HepG2 (cell line): ENCODE measurements around the gene PMVK. TPM values are rescaled to one million over a fixed set of nuclear protein-coding genes. Genes with fewer than 3 reads are reported as not detected.

Experiments
- ADNP ChIP-seq: sonication (generic); formaldehyde crosslinking; IDR thresholded peaks from 2 replicates; pipeline ENCODE4 v1.4.0; 2020; ENCODE audit warnings: missing genetic modification reagents
- CCAR2 ChIP-seq: fragments of 200-400 bp; formaldehyde crosslinking; optimal IDR thresholded peaks from 2 replicates; pipeline ENCODE3; 2018; ENCODE audit warnings: low read depth, mild to moderate bottlenecking, low read length, moderate library complexity
- HDAC2 ChIP-seq: sonication (generic); formaldehyde crosslinking; IDR thresholded peaks from 2 replicates; pipeline ENCODE4 v1.4.0; 2020; ENCODE audit warnings: missing genetic modification reagents
- HNF4G ChIP-seq, 2 experiments: sonication (generic) in 1 of 2; formaldehyde crosslinking in 1 of 2; IDR thresholded peaks; 2 replicates each; pipeline versions ENCODE4 v1.4.0 to v1.6.1; 2011 to 2020; ENCODE audit warnings: borderline replicate concordance in 2 of 2, low read depth in 2 of 2, mild to moderate bottlenecking in 2 of 2, low read length in 1 of 2, missing genetic modification reagents in 1 of 2, moderate library complexity in 1 of 2
- HNRNPUL1 ChIP-seq: fragments of 200-400 bp; formaldehyde crosslinking; IDR thresholded peaks from 2 replicates; pipeline ENCODE4 v1.6.1; 2017; ENCODE audit warnings: low read depth, mild to moderate bottlenecking, low read length, moderate library complexity
- HOXA7 ChIP-seq: sonication (generic); formaldehyde crosslinking; IDR thresholded peaks from 2 replicates; pipeline ENCODE4 v1.8.1; 2022; ENCODE audit warnings: mild to moderate bottlenecking, missing genetic modification reagents, moderate library complexity
- KDM3A ChIP-seq: IDR thresholded peaks from 2 replicates; pipeline ENCODE4 v1.6.1; 2018; ENCODE audit warnings: low read depth, missing compliant biosample characterization
- MBD4 ChIP-seq: IDR thresholded peaks from 2 replicates; pipeline ENCODE4 v1.6.1; 2012; ENCODE audit warnings: low read length, inconsistent platforms, borderline replicate concordance
- NONO ChIP-seq, 2 experiments: fragments of 450-650 bp in 1 of 2; sonication (generic) in 1 of 2; formaldehyde crosslinking in 1 of 2; IDR thresholded peaks in 1 of 2; conservative IDR thresholded peaks in 1 of 2; 2 replicates each; pipeline versions ENCODE4 v1.6.1 to v1.8.0; 2017 to 2022; ENCODE audit warnings: mild to moderate bottlenecking in 1 of 2, missing genetic modification reagents in 1 of 2, moderate library complexity in 1 of 2
- ONECUT2 ChIP-seq: sonication (generic); formaldehyde crosslinking; IDR thresholded peaks from 2 replicates; pipeline ENCODE4 v1.4.0; 2020; ENCODE audit warnings: missing genetic modification reagents
- SIN3A ChIP-seq: IDR thresholded peaks from 2 replicates; pipeline ENCODE4 v1.6.1; 2011; ENCODE audit warnings: low read depth, mild to moderate bottlenecking, control low read depth, low read length, borderline replicate concordance
- SPEN ChIP-seq: sonication (generic); formaldehyde crosslinking; IDR thresholded peaks from 2 replicates; pipeline ENCODE4 v1.5.1; 2020; ENCODE audit warnings: low read depth, mild to moderate bottlenecking, missing genetic modification reagents
- YY1 ChIP-seq: IDR thresholded peaks from 2 replicates; pipeline ENCODE4 v1.6.1; 2011; ENCODE audit warnings: low read length, low read depth, moderate library complexity, mild to moderate bottlenecking; ENCODE audit not compliant: insufficient read depth, insufficient replicate concordance
- ZNF12 ChIP-seq: sonication (generic); formaldehyde crosslinking; IDR thresholded peaks from 2 replicates; pipeline ENCODE4 v1.5.0; 2020; ENCODE audit warnings: missing genetic modification reagents
- ZNF235 ChIP-seq: sonication (generic); formaldehyde crosslinking; IDR thresholded peaks from 2 replicates; pipeline ENCODE4 v1.8.1; 2023; ENCODE audit warnings: mild to moderate bottlenecking, missing genetic modification reagents, borderline replicate concordance
- ZNF251 ChIP-seq: sonication (generic); formaldehyde crosslinking; IDR thresholded peaks from 2 replicates; pipeline ENCODE4 v1.9.0; 2021; ENCODE audit warnings: mild to moderate bottlenecking, missing genetic modification reagents
- ZNF44 ChIP-seq: sonication (generic); formaldehyde crosslinking; IDR thresholded peaks from 2 replicates; pipeline ENCODE4 v1.5.1; 2020; ENCODE audit warnings: mild to moderate bottlenecking, missing genetic modification reagents
- ZNF619 ChIP-seq: sonication (generic); formaldehyde crosslinking; IDR thresholded peaks from 2 replicates; pipeline ENCODE4 v1.4.0; 2020; ENCODE audit warnings: mild to moderate bottlenecking, missing genetic modification reagents
- ZNF792 ChIP-seq: IDR thresholded peaks from 2 replicates; pipeline ENCODE4 v1.6.1; 2016
- ZSCAN22 ChIP-seq: sonication (generic); formaldehyde crosslinking; IDR thresholded peaks from 2 replicates; pipeline ENCODE4 v1.4.0; 2020; ENCODE audit warnings: mild to moderate bottlenecking, missing genetic modification reagents
- polyA plus RNA-seq, 8 experiments: library from polyadenylated mRNA; depleted of rRNA in 3 of 8; stranded (reverse) in 7 of 8; unstranded in 1 of 8; fragments of >200 nt; fragmentation: Illumina TruSeq in 4 of 8; extraction: Trizol in 4 of 8; gene quantifications; 2 replicates each; pipeline versions ENCODE4 v1.2.1 to v1.2.3, GENCODE V29; 2011 to 2016; ENCODE audit warnings: low read depth in 4 of 8, missing spikeins in 1 of 8, mixed read lengths in 1 of 8; ENCODE audit not compliant: insufficient read depth in 1 of 8
- total RNA-seq, 5 experiments: library from RNA; depleted of rRNA; stranded (reverse); fragments of >200 nt; fragmentation: Illumina TruSeq; extraction: Trizol; gene quantifications; 2 replicates each; pipeline ENCODE4 v1.2.3, GENCODE V29; 2016; ENCODE audit warnings: low read depth in 1 of 5
- TF ChIP-seq, protein P1 (sequence below), 2 experiments: sonication (generic) in 1 of 2; formaldehyde crosslinking in 1 of 2; IDR thresholded peaks; 2 replicates each; pipeline versions ENCODE4 v1.4.0 to v1.6.1; 2018 to 2020; ENCODE audit warnings: missing genetic modification reagents in 2 of 2, borderline replicate concordance in 1 of 2, low read depth in 1 of 2, mild to moderate bottlenecking in 1 of 2, missing biosample characterization in 1 of 2
- TF ChIP-seq, protein P2 (sequence below): sonication (generic); formaldehyde crosslinking; IDR thresholded peaks from 2 replicates; pipeline ENCODE4 v1.4.0; 2020; ENCODE audit warnings: mild to moderate bottlenecking, missing genetic modification reagents
- TF ChIP-seq, protein P3 (sequence below): sonication (generic); formaldehyde crosslinking; IDR thresholded peaks from 2 replicates; pipeline ENCODE4 v1.4.0; 2020; ENCODE audit warnings: missing genetic modification reagents
- TF ChIP-seq, protein P4 (sequence below): sonication (generic); formaldehyde crosslinking; IDR thresholded peaks from 2 replicates; pipeline ENCODE4 v1.8.1; 2023; ENCODE audit warnings: mild to moderate bottlenecking, missing genetic modification reagents
- TF ChIP-seq, protein P5 (sequence below): sonication (generic); formaldehyde crosslinking; IDR thresholded peaks from 2 replicates; pipeline ENCODE4 v1.4.0; 2020; ENCODE audit warnings: mild to moderate bottlenecking, missing genetic modification reagents

The PMVK gene
- total and polyA plus RNA-seq, 2 of the 13 experiments (the other 11 are each of a cell fraction or from before 2014, with no cell fraction given): 3.9 to 12.6 TPM

DNA sequence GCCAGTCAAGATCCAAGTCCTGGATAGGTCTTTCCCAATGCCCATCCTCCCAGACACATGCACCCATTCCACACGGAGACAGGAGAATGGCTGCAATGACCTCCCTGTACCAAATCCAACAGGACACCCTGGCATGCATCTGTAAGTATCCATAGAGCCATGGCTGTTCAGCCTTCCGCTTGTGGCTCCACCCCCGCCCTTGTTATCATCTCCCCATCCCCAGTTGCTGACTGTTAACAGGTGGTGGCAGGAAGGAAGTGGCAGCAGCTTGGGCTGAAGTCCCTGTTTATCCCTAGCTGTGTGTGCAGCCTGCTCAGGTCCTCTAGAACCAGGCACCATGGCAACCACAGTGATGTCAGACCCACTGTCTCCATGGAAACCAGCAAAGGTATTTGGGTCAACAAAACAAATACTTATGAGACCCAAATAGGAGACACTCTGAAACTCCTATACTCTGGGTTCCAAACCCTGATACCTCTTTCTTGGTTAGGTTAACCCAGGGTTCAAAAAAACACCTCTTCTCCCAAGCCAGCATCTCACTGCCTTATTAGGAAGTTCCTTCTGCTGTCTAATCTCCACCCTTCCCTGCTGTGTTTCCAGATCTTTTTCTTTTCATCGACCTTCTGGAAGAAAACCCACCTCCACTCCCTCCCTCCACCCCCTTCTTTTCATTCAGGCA is 18.7 kb upstream of the PMVK start (continued):
- no peak for TF ChIP-seq YY1
- no peak for TF ChIP-seq NONO (IDR thresholded peaks at IDR 0.05)
- no peak for TF ChIP-seq NONO (CRISPR knock-in tag; conservative IDR thresholded peaks at IDR 0.05)
- TF ChIP-seq ZNF235: no peak
- TF ChIP-seq, protein P1, sequence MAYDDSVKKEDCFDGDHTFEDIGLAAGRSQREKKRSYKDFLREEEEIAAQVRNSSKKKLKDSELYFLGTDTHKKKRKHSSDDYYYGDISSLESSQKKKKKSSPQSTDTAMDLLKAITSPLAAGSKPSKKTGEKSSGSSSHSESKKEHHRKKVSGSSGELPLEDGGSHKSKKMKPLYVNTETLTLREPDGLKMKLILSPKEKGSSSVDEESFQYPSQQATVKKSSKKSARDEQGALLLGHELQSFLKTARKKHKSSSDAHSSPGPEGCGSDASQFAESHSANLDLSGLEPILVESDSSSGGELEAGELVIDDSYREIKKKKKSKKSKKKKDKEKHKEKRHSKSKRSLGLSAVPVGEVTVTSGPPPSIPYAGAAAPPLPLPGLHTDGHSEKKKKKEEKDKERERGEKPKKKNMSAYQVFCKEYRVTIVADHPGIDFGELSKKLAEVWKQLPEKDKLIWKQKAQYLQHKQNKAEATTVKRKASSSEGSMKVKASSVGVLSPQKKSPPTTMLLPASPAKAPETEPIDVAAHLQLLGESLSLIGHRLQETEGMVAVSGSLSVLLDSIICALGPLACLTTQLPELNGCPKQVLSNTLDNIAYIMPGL (CRISPR knock-in tag; IDR thresholded peaks at IDR 0.05; ENCODE audit: borderline replicate concordance in 1 of 2, low read depth in 1 of 2): no peak
- no peak for TF ChIP-seq HNF4G (IDR thresholded peaks at IDR 0.05; ENCODE audit: borderline replicate concordance, low read depth, low read length)
- TF ChIP-seq HNF4G (CRISPR knock-in tag; IDR thresholded peaks at IDR 0.05; ENCODE audit: borderline replicate concordance, low read depth): no peak
- no peak for TF ChIP-seq KDM3A (CRISPR knock-in tag)
- TF ChIP-seq ZNF12 (CRISPR knock-in tag): no peak
- no peak for TF ChIP-seq HNRNPUL1
- no peak for TF ChIP-seq ZNF792 (CRISPR knock-in tag)
- no peak for TF ChIP-seq ONECUT2 (CRISPR knock-in tag)
- TF ChIP-seq CCAR2: no peak
- TF ChIP-seq ZNF619: no peak
- TF ChIP-seq ADNP: no peak
- TF ChIP-seq ZNF251 (CRISPR knock-in tag): no peak
- TF ChIP-seq ZNF44 (CRISPR knock-in tag): no peak
- TF ChIP-seq, protein P2, sequence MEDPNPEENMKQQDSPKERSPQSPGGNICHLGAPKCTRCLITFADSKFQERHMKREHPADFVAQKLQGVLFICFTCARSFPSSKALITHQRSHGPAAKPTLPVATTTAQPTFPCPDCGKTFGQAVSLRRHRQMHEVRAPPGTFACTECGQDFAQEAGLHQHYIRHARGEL (CRISPR knock-in tag): no peak
- TF ChIP-seq, protein P3, sequence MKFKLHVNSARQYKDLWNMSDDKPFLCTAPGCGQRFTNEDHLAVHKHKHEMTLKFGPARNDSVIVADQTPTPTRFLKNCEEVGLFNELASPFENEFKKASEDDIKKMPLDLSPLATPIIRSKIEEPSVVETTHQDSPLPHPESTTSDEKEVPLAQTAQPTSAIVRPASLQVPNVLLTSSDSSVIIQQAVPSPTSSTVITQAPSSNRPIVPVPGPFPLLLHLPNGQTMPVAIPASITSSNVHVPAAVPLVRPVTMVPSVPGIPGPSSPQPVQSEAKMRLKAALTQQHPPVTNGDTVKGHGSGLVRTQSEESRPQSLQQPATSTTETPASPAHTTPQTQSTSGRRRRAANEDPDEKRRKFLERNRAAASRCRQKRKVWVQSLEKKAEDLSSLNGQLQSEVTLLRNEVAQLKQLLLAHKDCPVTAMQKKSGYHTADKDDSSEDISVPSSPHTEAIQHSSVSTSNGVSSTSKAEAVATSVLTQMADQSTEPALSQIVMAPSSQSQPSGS: no peak
- peak; percentile 10; the same call in 1 of the 2 replicates for TF ChIP-seq HDAC2 (CRISPR knock-in tag)
- TF ChIP-seq, protein P4, sequence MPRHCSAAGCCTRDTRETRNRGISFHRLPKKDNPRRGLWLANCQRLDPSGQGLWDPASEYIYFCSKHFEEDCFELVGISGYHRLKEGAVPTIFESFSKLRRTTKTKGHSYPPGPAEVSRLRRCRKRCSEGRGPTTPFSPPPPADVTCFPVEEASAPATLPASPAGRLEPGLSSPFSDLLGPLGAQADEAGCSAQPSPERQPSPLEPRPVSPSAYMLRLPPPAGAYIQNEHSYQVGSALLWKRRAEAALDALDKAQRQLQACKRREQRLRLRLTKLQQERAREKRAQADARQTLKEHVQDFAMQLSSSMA (CRISPR knock-in tag): no peak
- TF ChIP-seq ZSCAN22 (CRISPR knock-in tag): no peak
- TF ChIP-seq MBD4: no peak
- TF ChIP-seq, protein P5, sequence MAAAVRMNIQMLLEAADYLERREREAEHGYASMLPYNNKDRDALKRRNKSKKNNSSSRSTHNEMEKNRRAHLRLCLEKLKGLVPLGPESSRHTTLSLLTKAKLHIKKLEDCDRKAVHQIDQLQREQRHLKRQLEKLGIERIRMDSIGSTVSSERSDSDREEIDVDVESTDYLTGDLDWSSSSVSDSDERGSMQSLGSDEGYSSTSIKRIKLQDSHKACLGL: no peak
- TF ChIP-seq SPEN (CRISPR knock-in tag): no peak
- peak; percentile 55; the same call in 1 of the 2 replicates for TF ChIP-seq SIN3A
- TF ChIP-seq HOXA7: no peak
